Measurements from ENCODE around the gene LRRC75B. TPM values are rescaled to one million over a fixed set of nuclear protein-coding genes. Genes with fewer than 3 reads are reported as not detected.
A peak's percentile ranks its signal among the peaks of the same experiment; 100 is the strongest.

LRRC75B gene
- total and polyA plus RNA-seq, 2 of the 13 experiments (the other 11 are each of a cell fraction or from before 2014, with no cell fraction given) = 11.8 to 34.8 TPM

DNA sequence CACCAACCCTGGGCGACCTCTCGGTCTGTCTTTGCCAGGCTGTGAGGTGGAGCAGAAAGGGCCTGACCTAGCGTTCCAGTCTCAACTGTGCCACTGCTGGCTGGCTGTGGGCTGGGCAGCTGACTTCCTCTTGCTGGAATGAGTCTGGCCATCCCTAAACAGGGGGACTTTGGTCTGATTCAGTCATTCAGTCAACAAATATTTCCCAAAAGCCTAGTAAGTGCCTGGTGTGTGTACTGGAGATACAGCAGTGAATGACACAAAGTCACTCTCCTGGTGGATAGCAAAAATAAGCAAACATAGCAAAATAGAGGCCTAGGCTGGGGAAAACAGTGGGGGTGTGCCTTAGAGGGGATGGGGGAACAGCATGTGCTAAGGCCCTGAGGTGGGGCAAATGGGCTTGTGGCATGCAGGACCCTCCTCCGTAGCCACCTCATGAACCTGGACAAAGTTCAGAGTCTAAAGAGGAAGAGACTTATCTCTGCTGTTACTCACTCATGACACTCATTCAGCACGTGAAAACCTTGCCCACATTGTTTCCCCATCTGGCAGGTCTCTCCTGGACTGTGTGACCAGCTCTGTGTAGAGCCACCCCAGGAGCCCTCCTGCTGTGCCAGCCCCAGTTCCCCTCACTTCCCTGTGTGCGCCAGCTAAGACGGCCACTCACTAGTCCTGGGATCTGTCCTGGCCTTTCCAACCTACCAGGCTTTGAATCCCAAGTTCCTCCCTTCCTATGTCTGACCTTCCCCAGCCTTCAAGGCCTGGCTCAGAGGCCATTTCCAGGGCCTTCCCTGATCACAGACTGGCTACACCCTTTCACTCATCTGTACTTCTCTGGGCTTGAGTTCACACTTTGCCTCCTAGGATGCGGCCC lies 42.6 kb downstream of the LRRC75B start (continued):
- no peak for TF ChIP-seq TSC22D2 (CRISPR knock-in tag; IDR thresholded peaks at IDR 0.05; ENCODE audit: borderline replicate concordance)
- TF ChIP-seq CAMTA2 (CRISPR knock-in tag; IDR thresholded peaks at IDR 0.05; ENCODE audit: borderline replicate concordance) = no peak
- TF ChIP-seq, protein P1, sequence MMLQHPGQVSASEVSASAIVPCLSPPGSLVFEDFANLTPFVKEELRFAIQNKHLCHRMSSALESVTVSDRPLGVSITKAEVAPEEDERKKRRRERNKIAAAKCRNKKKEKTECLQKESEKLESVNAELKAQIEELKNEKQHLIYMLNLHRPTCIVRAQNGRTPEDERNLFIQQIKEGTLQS (CRISPR knock-in tag; IDR thresholded peaks at IDR 0.05) = peak; percentile 84
- TF ChIP-seq ZNF577 (CRISPR knock-in tag; IDR thresholded peaks at IDR 0.05; ENCODE audit: borderline replicate concordance, low read depth) = no peak
- TF ChIP-seq ATAD3A (CRISPR knock-in tag; IDR thresholded peaks at IDR 0.05) = no peak
- TF ChIP-seq, protein P2, sequence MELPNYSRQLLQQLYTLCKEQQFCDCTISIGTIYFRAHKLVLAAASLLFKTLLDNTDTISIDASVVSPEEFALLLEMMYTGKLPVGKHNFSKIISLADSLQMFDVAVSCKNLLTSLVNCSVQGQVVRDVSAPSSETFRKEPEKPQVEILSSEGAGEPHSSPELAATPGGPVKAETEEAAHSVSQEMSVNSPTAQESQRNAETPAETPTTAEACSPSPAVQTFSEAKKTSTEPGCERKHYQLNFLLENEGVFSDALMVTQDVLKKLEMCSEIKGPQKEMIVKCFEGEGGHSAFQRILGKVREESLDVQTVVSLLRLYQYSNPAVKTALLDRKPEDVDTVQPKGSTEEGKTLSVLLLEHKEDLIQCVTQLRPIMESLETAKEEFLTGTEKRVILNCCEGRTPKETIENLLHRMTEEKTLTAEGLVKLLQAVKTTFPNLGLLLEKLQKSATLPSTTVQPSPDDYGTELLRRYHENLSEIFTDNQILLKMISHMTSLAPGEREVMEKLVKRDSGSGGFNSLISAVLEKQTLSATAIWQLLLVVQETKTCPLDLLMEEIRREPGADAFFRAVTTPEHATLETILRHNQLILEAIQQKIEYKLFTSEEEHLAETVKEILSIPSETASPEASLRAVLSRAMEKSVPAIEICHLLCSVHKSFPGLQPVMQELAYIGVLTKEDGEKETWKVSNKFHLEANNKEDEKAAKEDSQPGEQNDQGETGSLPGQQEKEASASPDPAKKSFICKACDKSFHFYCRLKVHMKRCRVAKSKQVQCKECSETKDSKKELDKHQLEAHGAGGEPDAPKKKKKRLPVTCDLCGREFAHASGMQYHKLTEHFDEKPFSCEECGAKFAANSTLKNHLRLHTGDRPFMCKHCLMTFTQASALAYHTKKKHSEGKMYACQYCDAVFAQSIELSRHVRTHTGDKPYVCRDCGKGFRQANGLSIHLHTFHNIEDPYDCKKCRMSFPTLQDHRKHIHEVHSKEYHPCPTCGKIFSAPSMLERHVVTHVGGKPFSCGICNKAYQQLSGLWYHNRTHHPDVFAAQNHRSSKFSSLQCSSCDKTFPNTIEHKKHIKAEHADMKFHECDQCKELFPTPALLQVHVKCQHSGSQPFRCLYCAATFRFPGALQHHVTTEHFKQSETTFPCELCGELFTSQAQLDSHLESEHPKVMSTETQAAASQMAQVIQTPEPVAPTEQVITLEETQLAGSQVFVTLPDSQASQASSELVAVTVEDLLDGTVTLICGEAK (IDR thresholded peaks at IDR 0.05) = no peak
- TF ChIP-seq, protein P2 (CRISPR knock-in tag; IDR thresholded peaks at IDR 0.05) = peak; percentile 57; the same call in 1 of the 2 replicates
- TF ChIP-seq ATRX (CRISPR knock-in tag; IDR thresholded peaks at IDR 0.05; ENCODE audit: borderline replicate concordance) = no peak
- TF ChIP-seq DMAP1 (CRISPR knock-in tag; IDR thresholded peaks at IDR 0.05) = peak; percentile 92
- TF ChIP-seq CCDC6 (CRISPR knock-in tag; IDR thresholded peaks at IDR 0.05) = no peak; the same call in 1 of the 2 replicates
- TF ChIP-seq DPF2 (CRISPR knock-in tag; IDR thresholded peaks at IDR 0.05; ENCODE audit: borderline replicate concordance, low read depth) = peak; percentile 20; the same call in 1 of the 2 replicates
- peak; percentile 89 for TF ChIP-seq TBX3 (IDR thresholded peaks at IDR 0.05; ENCODE audit: borderline replicate concordance)
- TF ChIP-seq PLSCR1 (CRISPR knock-in tag; IDR thresholded peaks at IDR 0.05; ENCODE audit: borderline replicate concordance) = no peak
- peak; percentile 96 for TF ChIP-seq GATAD2A (CRISPR knock-in tag; IDR thresholded peaks at IDR 0.05)
- TF ChIP-seq RARA (CRISPR knock-in tag; IDR thresholded peaks at IDR 0.05) = peak; percentile 85
- TF ChIP-seq RFX3 (CRISPR knock-in tag; IDR thresholded peaks at IDR 0.05) = no peak
- peak; percentile 80 for TF ChIP-seq XRCC5 (optimal IDR thresholded peaks at IDR 0.05; ENCODE audit: low read length)
- no peak for TF ChIP-seq MBNL3 (CRISPR knock-in tag; conservative IDR thresholded peaks at IDR 0.05)

All from HepG2 (cell line).